Stimulated activated CD4-positive, alpha-beta T cell treated with anti-CD3 and anti-CD28 coated beads, Interleukin-12 subunit alpha, Interleukin-12 subunit beta, amount 100 ng/mL, for 48 hours (primary cell): Measurements from ENCODE around the gene INSIG2.
"Not testable (repeated sequence)": the region's sequence is repeated elsewhere in the genome, so short reads cannot be mapped to it uniquely, and the experiment has no call there.

ENCODE experiments used
- DNase-seq, 3 donors: peaks; one replicate each; pipeline ENCODE4 v3.0.0-alpha.2; 2020; ENCODE audit warnings: low read depth in 2 of 3, low spot score in 1 of 3

Gene INSIG2

GRCh38 chr2:118059919-118060478 is 28.3 kb upstream of the INSIG2 start:
- no peak for DNase-seq

DNA sequence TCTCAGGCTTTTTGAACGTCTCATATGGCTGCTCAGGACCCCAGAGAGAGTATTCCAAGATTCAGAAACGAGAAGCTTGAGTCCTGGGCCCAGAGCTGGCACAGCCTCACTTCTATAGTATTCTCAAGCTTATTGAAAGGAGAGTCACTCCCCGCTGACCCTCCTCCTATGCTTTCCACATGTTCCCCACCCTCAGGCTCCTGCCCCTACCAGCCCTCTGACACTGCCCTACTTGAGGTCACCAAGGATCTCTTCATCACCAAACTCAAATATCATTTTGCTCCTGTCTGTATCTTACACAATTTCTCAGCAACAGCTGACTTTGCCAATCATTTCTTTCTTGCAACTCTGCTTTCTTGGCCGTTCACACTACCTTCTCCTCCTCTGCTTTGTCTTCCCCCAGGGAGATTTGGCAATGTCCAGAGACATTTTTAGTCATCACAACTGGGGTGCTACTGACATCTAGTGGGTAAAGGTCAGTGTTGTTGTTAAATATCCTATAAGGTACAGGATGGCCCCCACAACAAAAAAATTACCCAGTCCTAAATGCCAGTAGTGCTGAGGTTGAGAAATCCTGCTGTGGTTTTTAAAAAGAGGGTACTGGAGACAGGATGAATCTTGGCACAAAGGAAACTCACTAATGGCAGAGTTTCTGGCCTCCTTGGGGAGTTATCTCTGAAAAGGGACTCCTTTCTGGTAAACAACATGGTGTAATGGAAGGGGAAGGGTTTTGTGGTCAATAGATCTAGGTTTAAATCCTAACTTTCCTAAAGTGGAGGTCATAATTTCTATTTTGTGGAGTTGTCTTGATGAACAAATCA is 26.9 kb upstream of the INSIG2 start:
- DNase-seq, result no peak

DNA sequence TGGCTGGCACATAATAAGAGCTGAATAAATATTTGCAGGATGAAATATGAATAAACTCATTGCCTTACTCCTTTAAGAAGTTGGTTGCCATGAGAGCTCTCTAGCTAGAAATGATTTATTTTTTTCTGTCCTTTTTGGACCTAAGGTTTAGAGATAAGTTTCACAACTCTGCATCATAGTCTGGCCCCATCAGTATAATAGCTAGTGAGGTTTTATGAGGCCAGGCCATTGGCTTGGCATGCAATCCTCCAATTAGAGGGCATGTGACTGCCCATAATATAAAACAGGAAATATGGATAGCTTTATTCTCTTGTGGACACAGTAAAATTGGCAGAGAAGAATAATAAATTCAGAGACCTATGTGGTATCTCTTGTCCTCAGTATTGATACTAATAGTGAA is 26.2 kb upstream of the INSIG2 start:
- no peak for DNase-seq

DNA sequence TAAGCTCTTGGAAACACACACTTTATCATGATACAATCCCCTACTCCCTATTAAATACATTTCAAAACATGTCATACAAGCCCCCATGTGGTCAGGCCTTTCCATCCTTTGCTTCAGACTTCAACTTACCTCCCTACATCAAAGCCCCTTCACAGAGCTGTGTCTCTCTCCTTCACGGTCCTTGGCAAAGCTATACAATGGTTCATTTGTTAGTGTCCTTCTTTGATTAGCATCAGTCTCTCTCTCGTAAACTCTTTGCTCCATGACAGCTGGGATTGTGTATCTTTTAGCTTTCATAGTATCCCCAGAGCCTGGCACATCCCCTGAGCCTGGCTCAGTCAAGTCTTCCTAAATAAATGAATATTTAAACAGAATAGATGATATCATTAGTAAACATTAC is 25.6 kb upstream of the INSIG2 start:
- DNase-seq, result no peak

GRCh38 chr2:118065015-118065706 is 23.1 kb upstream of the INSIG2 start:
- no peak for DNase-seq

- DNase-seq, result no peak
These were observed 22.3 kb upstream of the INSIG2 start for GRCh38 chr2:118065921-118066511.

DNA sequence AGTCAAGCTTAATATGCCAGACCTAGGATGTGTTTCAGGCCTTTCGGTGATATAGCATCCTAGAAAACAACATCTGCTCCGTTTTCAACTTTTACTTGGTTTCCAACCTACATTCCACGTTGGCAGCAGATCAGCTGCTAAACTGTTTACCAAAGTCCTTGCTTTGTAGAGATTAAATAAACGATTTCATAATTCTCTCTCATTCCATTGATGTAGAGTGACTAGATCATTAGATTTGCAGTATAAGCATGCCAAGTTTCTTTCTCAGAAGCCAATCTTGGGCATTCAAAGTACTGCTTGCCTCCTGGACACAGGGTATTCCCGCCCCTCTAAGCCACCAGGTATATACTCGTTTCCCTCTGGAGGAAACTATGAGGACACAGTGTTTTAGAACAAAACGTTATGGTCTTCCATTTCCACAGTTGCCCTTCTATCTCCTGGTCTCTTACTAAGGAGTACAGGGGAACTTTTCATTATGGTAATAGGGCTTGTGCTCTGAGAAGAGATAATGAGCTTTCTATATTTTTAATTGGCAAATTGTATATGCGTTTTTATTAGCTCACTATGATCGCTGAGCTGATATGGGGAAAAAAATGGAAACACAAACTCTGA is 10.5 kb upstream of the INSIG2 start:
- no peak for DNase-seq

DNA sequence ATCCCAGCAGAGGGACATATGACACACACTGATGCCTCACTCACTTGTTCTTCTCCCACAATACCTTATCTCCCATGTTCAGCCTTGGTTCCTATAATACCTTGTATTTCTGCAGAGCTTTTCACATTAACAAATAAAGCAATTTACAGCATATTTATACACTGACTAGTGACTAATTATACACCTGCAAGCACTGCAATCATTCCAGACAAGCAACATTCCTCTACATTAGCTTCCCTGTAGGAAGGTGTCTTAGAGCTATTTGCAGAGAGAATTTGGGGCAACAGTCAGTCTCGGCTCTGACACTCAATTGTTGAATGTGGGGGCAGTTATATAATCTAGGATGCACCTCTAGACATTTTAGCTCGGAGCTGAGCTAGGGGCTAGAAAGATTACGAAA is 9.5 kb upstream of the INSIG2 start:
- DNase-seq, result no peak

DNA sequence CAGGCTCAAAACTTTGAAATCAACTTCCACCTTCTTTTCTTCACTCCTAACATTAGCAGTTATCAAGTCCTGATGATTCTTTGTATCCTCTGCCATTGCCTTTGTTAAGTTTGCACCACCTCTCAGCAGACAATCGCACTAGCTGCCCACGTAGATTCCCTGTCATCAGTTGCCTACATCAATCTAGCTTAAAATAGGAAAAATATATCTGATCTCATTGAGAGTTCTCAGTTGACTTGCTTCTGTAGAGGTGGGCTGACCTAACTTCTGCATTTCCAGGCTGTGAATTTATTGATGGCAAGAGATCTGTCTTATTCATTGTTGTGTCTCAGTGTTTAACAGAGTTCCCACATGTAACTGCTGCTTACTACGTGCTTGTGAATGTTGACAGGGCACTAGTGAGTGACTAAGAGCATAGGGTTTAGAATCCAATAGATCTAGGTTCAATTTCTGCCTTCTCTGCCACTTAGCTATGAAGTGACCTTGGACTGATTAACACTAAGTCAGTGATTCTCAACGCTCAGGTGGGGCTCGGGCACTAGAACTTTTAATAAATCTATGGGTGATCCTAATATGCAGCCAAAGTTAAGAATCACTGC is 3.7 kb upstream of the INSIG2 start:
- DNase-seq, result no peak

DNA sequence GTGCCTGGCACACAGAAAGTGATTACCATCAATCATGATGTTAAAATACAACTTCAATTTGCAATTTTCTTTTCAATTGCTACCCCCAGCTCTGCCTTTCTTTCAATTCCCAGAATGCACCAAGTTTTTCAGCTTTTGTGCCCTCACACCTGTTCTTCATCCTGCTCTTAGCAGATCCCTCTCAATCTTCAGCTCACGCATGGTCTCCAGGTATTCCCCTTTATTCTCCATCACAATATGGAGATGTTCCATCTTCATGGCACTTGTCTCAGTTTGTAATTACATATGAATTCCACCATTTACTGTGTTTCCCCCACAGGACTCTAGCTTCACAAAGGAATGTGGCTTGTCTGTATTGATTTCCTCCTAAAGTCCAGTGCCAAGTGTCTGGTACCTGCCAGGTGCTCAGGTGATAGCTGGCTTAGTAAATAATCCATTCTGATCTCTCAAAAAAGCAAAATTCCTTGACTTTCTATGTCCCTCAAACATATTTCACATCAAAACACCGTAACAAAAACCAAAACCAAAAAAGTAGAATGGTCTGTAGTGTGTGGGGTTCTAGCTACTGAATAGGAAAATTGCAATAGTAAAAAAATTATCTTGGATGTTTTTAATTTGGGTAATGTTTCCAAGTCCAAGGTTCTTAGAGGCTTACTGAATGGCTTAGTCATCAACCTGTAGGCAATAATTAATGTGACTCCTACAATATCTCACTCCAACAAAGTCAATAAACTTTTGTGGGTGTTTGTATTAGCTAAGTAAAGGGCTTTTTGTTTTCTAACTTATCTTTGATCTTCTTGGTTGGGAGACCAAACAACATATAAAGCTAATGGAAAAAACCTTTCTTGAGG is 2.9 kb upstream of the INSIG2 start:
- no peak for DNase-seq

- DNase-seq, result no peak
These were observed 2.1 kb upstream of the INSIG2 start for GRCh38 chr2:118086024-118086633.

GRCh38 chr2:118089139-118089800 is 999 bp downstream of the INSIG2 start:
- DNase-seq, result peak in 1 of 3 donors; percentile 24

DNA sequence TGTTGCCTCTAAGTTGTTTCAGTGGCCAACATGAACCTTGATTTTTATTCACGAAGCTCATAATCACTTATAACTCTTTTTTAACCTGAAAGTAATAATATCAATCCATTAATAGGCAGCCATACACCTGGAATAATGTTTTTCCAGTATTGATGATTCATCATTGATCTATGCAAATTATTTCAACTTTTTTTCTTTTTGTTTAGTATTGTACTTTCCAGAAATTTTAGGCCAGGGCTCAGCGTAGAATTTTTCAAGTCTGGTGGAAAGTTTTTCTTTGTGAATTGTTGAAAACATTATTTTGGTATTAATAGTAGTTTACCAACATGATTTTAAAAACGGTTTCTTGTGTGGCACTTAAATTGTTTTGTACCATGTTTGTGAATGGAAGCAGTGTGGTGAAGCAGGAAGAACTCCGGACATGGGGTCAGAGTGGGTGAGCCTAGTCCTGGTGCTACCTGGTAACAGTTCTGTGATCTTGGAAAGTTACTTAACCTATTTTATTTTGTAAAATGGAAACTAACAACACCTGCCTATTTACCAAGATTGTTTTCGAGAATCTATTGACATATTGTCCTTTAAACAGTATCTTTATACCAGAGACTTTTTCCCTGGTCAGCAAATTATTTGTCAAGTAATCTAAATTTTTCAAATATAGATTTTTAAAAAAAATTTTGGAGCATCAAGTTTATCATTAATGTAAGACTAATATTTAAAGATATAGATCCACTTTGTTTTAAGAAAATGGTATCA is 2.3 kb downstream of the INSIG2 start:
- DNase-seq, result no peak

DNA sequence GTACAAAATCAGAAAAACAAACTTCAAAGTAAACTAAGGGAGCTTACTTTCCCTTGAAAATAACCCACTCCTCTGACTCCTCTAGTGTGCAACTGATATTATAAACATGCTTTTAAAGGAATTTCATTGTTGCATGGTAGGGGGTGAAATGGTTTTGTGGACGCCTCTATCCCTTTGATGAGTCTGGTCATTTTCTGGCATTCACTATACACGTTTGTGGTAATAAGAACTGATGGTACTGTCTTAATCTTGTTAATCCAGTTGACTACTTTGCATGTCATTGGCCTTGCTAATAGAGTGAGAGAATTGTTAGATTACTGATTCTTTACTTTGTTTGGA is 2.8 kb downstream of the INSIG2 start:
- DNase-seq, result no peak

- no peak for DNase-seq
These were observed 3.4 kb downstream of the INSIG2 start for GRCh38 chr2:118091631-118092030.

- DNase-seq, result not testable (repeated sequence)
These were observed 5.8 kb downstream of the INSIG2 start for GRCh38 chr2:118094102-118094501.

GRCh38 chr2:118094503-118094902 is 6.2 kb downstream of the INSIG2 start:
- DNase-seq, result no peak

DNA sequence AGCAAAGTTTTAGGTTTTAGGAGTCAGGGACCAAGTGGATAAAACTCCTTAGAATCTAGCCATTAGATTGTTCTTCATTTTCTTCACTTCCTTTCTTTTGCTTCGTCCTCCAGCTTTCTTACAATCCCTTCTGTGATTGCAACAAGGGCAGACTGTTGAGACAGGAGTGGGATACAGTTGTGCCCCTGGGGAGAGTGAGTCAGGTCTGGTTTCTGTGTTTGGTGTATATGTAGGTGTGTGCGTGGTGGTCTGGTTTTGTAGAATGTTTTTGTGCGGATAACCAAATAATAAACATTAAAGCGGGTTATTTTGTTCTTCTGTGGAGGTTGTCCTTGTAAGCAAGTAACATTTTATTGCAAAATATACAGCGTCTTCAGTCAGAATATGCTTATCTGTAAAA is 7.3 kb downstream of the INSIG2 start:
- no peak for DNase-seq

DNA sequence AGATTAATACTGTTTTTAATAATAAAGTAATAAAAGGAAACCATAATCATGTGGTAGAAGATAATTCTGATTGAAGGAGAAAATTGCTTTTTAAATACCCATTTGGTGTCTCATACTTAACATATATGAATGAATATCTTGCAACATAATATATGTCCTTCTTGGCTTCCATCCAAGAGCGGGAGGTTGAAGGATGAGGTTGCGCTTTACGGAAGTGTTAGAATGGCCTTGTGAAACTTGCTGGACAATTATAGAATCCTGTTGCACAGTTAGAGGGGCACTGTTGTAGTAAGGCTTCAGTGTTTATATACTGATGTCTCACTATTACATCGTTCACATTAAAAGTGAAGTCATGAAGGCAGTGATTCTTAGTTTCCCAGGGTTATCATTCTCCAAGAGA is 9.4 kb downstream of the INSIG2 start:
- DNase-seq, result no peak
